ENCODE data around the gene NFKBIA.
"Not testable (repeated sequence)": the region's sequence is repeated elsewhere in the genome, so short reads cannot be mapped to it uniquely, and the experiment has no call there.

Gene NFKBIA

GRCh38 chr14:35438910-35439713 lies 34.6 kb upstream of the NFKBIA start:
- H3K4me3 ChIP-seq (ENCODE audit: low read depth, low read length) = no peak overlapping the region
- no peaks in the 10 kb centered on the region for H3K27me3 ChIP-seq (ENCODE audit: control insufficient read depth, insufficient read depth, low read length)
- H2AFZ ChIP-seq = no peak overlapping the region
- H3K9ac ChIP-seq = no peak overlapping the region
- no peak overlapping the region for H3K4me2 ChIP-seq (ENCODE audit: low read length)
- no peak overlapping the region for H3K27ac ChIP-seq
- TF ChIP-seq CTCF (IDR thresholded peaks at IDR 0.05) = peak; percentile 39
- H3K4me1 ChIP-seq = no peaks in the 10 kb centered on the region
- no peaks in the 10 kb centered on the region for H3K9me3 ChIP-seq (ENCODE audit: control insufficient read depth, low read length)
- H3K79me2 ChIP-seq = no peaks in the 10 kb centered on the region
- H3K36me3 ChIP-seq (ENCODE audit: control insufficient read depth, insufficient read depth, low read length) = no peaks in the 10 kb centered on the region

DNA sequence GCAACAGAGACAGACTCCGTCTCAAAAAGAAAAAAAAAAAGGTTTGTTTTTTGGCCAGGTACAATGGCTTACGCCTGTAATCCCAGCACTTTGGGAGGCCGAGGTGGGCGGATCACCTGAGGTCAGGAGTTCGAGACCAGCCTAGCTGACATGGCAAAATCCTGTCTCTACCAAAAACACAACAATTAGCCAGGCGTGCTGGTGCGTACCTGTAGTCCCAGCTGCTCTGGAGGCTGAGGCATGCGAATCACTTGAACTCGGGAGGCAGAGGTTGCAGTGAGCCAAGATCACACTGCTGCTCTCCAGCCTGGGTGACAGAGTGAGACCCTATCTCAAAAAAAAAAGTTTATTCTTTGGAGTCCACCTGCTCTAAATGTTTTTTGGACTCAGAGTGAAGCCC lies 33.9 kb upstream of the NFKBIA start:
- H3K9ac ChIP-seq; H3K4me2 ChIP-seq (ENCODE audit: low read length); H3K4me1 ChIP-seq; H2AFZ ChIP-seq; H3K4me3 ChIP-seq (ENCODE audit: low read depth, low read length); H3K27me3 ChIP-seq (ENCODE audit: control insufficient read depth, insufficient read depth, low read length); H3K36me3 ChIP-seq (ENCODE audit: control insufficient read depth, insufficient read depth, low read length); H3K79me2 ChIP-seq; H3K9me3 ChIP-seq (ENCODE audit: control insufficient read depth, low read length); H3K27ac ChIP-seq: not testable (repeated sequence)

DNA sequence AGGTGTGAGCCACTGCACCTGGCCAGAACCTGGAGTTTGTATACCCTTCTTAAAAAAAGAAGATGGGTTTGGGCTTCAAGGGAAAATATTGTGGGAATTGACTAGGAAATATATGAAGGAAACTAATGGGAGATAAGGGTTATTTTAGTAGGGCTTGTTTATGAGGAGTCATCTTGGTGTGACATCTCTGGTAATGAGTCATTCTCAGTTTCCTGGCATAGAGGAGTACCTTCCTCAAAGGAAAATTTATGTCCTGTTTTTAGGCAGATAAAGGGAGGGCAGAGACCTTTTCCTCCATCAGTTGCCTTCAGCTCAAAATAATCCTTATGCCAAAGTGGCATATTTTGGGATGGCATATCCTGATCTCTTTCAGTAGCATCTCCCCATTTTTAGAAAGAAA lies 30.6 kb upstream of the NFKBIA start:
- Histone ChIP-seq H2AFZ (no peak overlapping the region), H3K27ac (no peak overlapping the region), H3K4me1 (no peaks in the 10 kb centered on the region), H3K36me3 (ENCODE audit: control insufficient read depth, insufficient read depth, low read length) (no peaks in the 10 kb centered on the region), H3K27me3 (ENCODE audit: control insufficient read depth, insufficient read depth, low read length) (no peaks in the 10 kb centered on the region), H3K79me2 (no peaks in the 10 kb centered on the region), H3K9ac (no peak overlapping the region), H3K4me3 (ENCODE audit: low read depth, low read length) (no peak overlapping the region), H3K4me2 (ENCODE audit: low read length) (no peak overlapping the region), H3K9me3 (ENCODE audit: control insufficient read depth, low read length) (no peaks in the 10 kb centered on the region)
- no peak for TF ChIP-seq CTCF (IDR thresholded peaks at IDR 0.05)

- Histone ChIP-seq H2AFZ (no peak overlapping the region), H3K27me3 (ENCODE audit: control insufficient read depth, insufficient read depth, low read length) (no peaks in the 10 kb centered on the region), H3K36me3 (ENCODE audit: control insufficient read depth, insufficient read depth, low read length) (no peaks in the 10 kb centered on the region), H3K27ac (no peak overlapping the region), H3K9ac (no peak overlapping the region), H3K9me3 (ENCODE audit: control insufficient read depth, low read length) (no peaks in the 10 kb centered on the region), H3K4me1 (no peaks in the 10 kb centered on the region), H3K79me2 (no peaks in the 10 kb centered on the region), H3K4me2 (ENCODE audit: low read length) (no peak overlapping the region), H3K4me3 (ENCODE audit: low read depth, low read length) (no peak overlapping the region)
- no peak for TF ChIP-seq CTCF (IDR thresholded peaks at IDR 0.05)
Observed at GRCh38 chr14:35433826-35434225, 29.3 kb upstream of the NFKBIA start.

- H3K27me3 ChIP-seq (ENCODE audit: control insufficient read depth, insufficient read depth, low read length) = no peaks in the 10 kb centered on the region
- H3K4me1 ChIP-seq = no peaks in the 10 kb centered on the region
- TF ChIP-seq CTCF (IDR thresholded peaks at IDR 0.05) = no peak
- no peaks in the 10 kb centered on the region for H3K9me3 ChIP-seq (ENCODE audit: control insufficient read depth, low read length)
- H3K36me3 ChIP-seq (ENCODE audit: control insufficient read depth, insufficient read depth, low read length) = no peaks in the 10 kb centered on the region
- H3K4me2 ChIP-seq (ENCODE audit: low read length) = no peak overlapping the region
- H3K27ac ChIP-seq = no peak overlapping the region
- H3K79me2 ChIP-seq = no peaks in the 10 kb centered on the region
- H3K4me3 ChIP-seq (ENCODE audit: low read depth, low read length) = no peak overlapping the region
- no peak overlapping the region for H3K9ac ChIP-seq
- H2AFZ ChIP-seq = no peak overlapping the region
Observed at GRCh38 chr14:35430459-35431199, 26.1 kb upstream of the NFKBIA start.
